Neural progenitor cell (in vitro differentiated cells): ENCODE measurements around the gene TRIO. TPM values are rescaled to one million over a fixed set of nuclear protein-coding genes. Genes with fewer than 3 reads are reported as not detected.

Experiments used
- DNase-seq: peaks from one replicate; pipeline ENCODE4 v3.0.0-alpha.2; 2016; ENCODE audit warnings: low spot score
- H2AFZ ChIP-seq: fragments of 200-600 bp; sonication (generic); replicated peaks from 2 replicates; pipeline ENCODE4 v1.6.1; 2016; ENCODE audit warnings: antibody characterized with exemption
- H3F3A ChIP-seq: fragments of 200-600 bp; sonication (generic); 2 replicates; pipeline ENCODE4 v1.6.1; 2016; ENCODE audit warnings: antibody characterized with exemption, low read depth
- H3K27ac ChIP-seq: fragments of 200-600 bp; sonication (generic); 2 replicates; pipeline ENCODE4 v1.5.1; 2016; ENCODE audit warnings: mild to moderate bottlenecking
- H3K27me3 ChIP-seq: fragments of 200-600 bp; sonication (generic); 2 replicates; pipeline ENCODE4 v1.6.1; 2016; ENCODE audit warnings: mild to moderate bottlenecking, moderate library complexity
- H3K36me3 ChIP-seq: fragments of 200-600 bp; sonication (generic); 2 replicates; pipeline ENCODE4 v1.5.1; 2016
- H3K4me1 ChIP-seq: fragments of 200-600 bp; sonication (generic); 2 replicates; pipeline ENCODE4 v1.6.1; 2016; ENCODE audit warnings: mixed run types
- H3K4me2 ChIP-seq: fragments of 200-600 bp; sonication (generic); 2 replicates; pipeline ENCODE4 v1.6.1; 2016
- H3K4me3 ChIP-seq: fragments of 200-600 bp; sonication (generic); 2 replicates; pipeline ENCODE4 v1.5.1; 2016
- H3K79me2 ChIP-seq: fragments of 200-600 bp; sonication (generic); 2 replicates; pipeline ENCODE4 v1.6.1; 2016; ENCODE audit warnings: low read depth
- H3K9ac ChIP-seq: fragments of 200-600 bp; sonication (generic); 2 replicates; pipeline ENCODE4 v1.6.1; 2016
- H3K9me3 ChIP-seq: fragments of 200-600 bp; sonication (generic); 2 replicates; pipeline ENCODE4 v1.5.1; 2016; ENCODE audit warnings: low read depth
- H4K20me1 ChIP-seq: fragments of 200-600 bp; sonication (generic); 2 replicates; pipeline ENCODE4 v1.6.1; 2016; ENCODE audit warnings: low read depth
- H3K27ac Mint-ChIP-seq: 3 replicates; pipeline ENCODE4 v1.8.0; 2021; ENCODE audit warnings: mixed read lengths
- H3K27me3 Mint-ChIP-seq: 2 replicates; pipeline ENCODE4 v1.8.0; 2022; ENCODE audit warnings: low read depth, mild to moderate bottlenecking, inconsistent platforms, moderate library complexity, mixed read lengths; ENCODE audit not compliant: insufficient read depth
- H3K36me3 Mint-ChIP-seq: 3 replicates; pipeline ENCODE4 v1.8.0; 2021; ENCODE audit warnings: mixed read lengths
- H3K4me1 Mint-ChIP-seq: 3 replicates; pipeline ENCODE4 v1.8.0; 2021; ENCODE audit warnings: mixed read lengths
- H3K4me3 Mint-ChIP-seq: 3 replicates; pipeline ENCODE4 v1.8.0; 2021; ENCODE audit warnings: mild to moderate bottlenecking, moderate library complexity, mixed read lengths
- H3K9me3 Mint-ChIP-seq: 3 replicates; pipeline ENCODE4 v1.8.0; 2020; ENCODE audit warnings: mixed read lengths
- EZH2 ChIP-seq: fragments of 200-600 bp; sonication (generic); IDR thresholded peaks from 2 replicates; pipeline ENCODE4 v1.6.1; 2017; ENCODE audit warnings: antibody characterized with exemption, mild to moderate bottlenecking, moderate library complexity
- EZH2phosphoT487 ChIP-seq: fragments of 200-600 bp; sonication (generic); IDR thresholded peaks from 2 replicates; pipeline ENCODE4 v1.6.1; 2017; ENCODE audit warnings: antibody characterized with exemption
- total RNA-seq: library from RNA; depleted of rRNA; stranded (reverse); fragments of >200 nt; gene quantifications from 2 replicates; pipeline ENCODE4 v1.2.3, GENCODE V29; 2015; ENCODE audit warnings: low replicate concordance
- TF ChIP-seq, protein P1 (sequence below): fragments of 200-600 bp; sonication (generic); IDR thresholded peaks from 2 replicates; pipeline ENCODE4 v1.5.1; 2017; ENCODE audit warnings: antibody characterized with exemption, mild to moderate bottlenecking

Gene TRIO
- total RNA-seq, 1 donor from 2014 or later, result 84.7 TPM

DNA sequence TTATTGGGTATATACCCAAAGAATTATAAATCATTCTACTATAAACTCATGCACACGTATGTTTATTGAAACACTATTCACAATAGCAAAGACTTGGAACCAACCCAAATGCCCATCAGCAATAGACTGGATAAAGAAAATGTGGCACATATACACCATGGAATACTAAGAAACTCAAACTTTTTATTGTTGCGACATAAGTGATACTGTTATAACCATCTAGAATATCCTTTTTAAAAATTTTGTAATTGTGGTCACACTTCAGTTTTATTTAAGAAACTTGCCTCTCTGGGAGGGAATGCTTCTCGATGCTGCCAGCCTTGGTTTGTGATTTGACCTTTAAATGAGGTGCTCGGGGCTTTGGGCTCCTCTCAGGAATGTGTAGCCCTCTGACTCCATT, 237.6 kb downstream of the TRIO start:
- H4K20me1 ChIP-seq, result no peaks in the 10 kb centered on the region
- Mint-ChIP-seq H3K36me3 (peaks cover 42% of the 10 kb centered on the region), H3K27me3 (no peaks in the 10 kb centered on the region), H3K27ac (no peak overlapping the region), H3K4me3 (no peak overlapping the region), H3K4me1 (peaks cover 14% of the 10 kb centered on the region), H3K9me3 (no peaks in the 10 kb centered on the region)
- H3F3A ChIP-seq, result no peaks in the 10 kb centered on the region
- no peak overlapping the region for H3K9ac ChIP-seq
- DNase-seq, result no peak
- no peak overlapping the region for H3K4me2 ChIP-seq
- H3K4me1 ChIP-seq, result no peaks in the 10 kb centered on the region
- no peak for TF ChIP-seq EZH2phosphoT487
- TF ChIP-seq, protein P1, sequence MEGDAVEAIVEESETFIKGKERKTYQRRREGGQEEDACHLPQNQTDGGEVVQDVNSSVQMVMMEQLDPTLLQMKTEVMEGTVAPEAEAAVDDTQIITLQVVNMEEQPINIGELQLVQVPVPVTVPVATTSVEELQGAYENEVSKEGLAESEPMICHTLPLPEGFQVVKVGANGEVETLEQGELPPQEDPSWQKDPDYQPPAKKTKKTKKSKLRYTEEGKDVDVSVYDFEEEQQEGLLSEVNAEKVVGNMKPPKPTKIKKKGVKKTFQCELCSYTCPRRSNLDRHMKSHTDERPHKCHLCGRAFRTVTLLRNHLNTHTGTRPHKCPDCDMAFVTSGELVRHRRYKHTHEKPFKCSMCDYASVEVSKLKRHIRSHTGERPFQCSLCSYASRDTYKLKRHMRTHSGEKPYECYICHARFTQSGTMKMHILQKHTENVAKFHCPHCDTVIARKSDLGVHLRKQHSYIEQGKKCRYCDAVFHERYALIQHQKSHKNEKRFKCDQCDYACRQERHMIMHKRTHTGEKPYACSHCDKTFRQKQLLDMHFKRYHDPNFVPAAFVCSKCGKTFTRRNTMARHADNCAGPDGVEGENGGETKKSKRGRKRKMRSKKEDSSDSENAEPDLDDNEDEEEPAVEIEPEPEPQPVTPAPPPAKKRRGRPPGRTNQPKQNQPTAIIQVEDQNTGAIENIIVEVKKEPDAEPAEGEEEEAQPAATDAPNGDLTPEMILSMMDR, result no peak
- TF ChIP-seq EZH2, result no peak
- no peaks in the 10 kb centered on the region for H3K9me3 ChIP-seq
- H3K27me3 ChIP-seq, result no peaks in the 10 kb centered on the region
- H2AFZ ChIP-seq, result no peak overlapping the region
- H3K4me3 ChIP-seq, result no peak overlapping the region
- H3K36me3 ChIP-seq, result peaks cover 4% of the 10 kb centered on the region
- H3K79me2 ChIP-seq, result no peaks in the 10 kb centered on the region
- H3K27ac ChIP-seq, result no peak overlapping the region

DNA sequence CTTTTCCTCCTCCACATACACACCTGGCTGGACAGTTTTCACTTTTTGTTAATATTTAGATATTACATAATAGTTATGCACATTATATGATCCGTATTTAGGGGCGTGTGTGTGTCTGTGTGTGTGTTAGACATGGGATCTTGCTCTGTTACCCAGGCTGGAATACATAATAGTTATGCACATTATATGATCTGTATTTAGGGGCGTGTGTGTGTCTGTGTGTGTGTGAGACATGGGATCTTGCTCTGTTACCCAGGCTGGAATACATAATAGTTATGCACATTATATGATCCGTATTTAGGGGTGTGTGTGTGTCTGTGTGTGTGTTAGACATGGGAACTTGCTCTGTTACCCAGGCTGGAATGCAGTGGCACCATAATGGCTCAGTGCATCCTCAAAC, 239.5 kb downstream of the TRIO start:
- H2AFZ ChIP-seq, result no peak overlapping the region
- TF ChIP-seq, protein P1, result no peak
- TF ChIP-seq EZH2, result no peak
- TF ChIP-seq EZH2phosphoT487, result no peak
- H3K36me3 ChIP-seq, result peaks cover 4% of the 10 kb centered on the region
- no peak overlapping the region for H3K4me3 ChIP-seq
- H3K79me2 ChIP-seq, result no peaks in the 10 kb centered on the region
- no peak for DNase-seq
- peaks cover 19% of the 10 kb centered on the region for H3K4me1 ChIP-seq
- no peak overlapping the region for H3K9ac ChIP-seq
- no peaks in the 10 kb centered on the region for H3K9me3 Mint-ChIP-seq
- no peak overlapping the region for H3K4me3 Mint-ChIP-seq
- H4K20me1 ChIP-seq, result no peaks in the 10 kb centered on the region
- H3K27ac Mint-ChIP-seq, result no peak overlapping the region
- H3F3A ChIP-seq, result peaks cover 10% of the 10 kb centered on the region
- no peak overlapping the region for H3K27ac ChIP-seq
- no peaks in the 10 kb centered on the region for H3K27me3 ChIP-seq
- H3K4me2 ChIP-seq, result no peak overlapping the region
- H3K4me1 Mint-ChIP-seq, result peaks cover 32% of the 10 kb centered on the region
- no peaks in the 10 kb centered on the region for H3K9me3 ChIP-seq
- H3K36me3 Mint-ChIP-seq, result peaks cover 38% of the 10 kb centered on the region
- no peaks in the 10 kb centered on the region for H3K27me3 Mint-ChIP-seq

DNA sequence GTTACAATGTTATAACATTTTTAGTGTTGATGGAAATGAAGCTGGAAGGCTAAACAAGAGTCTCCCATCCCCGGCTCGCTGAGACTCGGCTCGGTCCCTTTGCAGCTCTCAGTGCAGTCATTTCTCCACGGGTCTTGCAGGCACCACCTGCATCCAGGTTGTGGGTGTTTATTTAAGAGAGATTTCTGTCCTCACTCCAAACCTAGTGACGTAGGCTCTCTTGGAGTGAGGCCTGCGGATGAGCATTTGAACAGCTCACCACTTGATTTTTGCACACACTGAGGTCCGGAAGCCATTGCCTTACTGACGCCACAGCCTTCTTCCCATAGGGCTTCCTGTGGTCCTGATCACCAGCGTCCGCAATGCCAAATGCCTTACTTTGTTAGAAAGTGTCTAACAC, 240.8 kb downstream of the TRIO start:
- DNase-seq, result no peak
- no peak overlapping the region for H3K27ac Mint-ChIP-seq
- Histone ChIP-seq H3K9ac (no peak overlapping the region), H4K20me1 (no peaks in the 10 kb centered on the region), H3K4me3 (no peak overlapping the region), H3K4me1 (peaks cover 21% of the 10 kb centered on the region), H3K36me3 (no peaks in the 10 kb centered on the region), H2AFZ (no peak overlapping the region), H3K79me2 (no peaks in the 10 kb centered on the region), H3K9me3 (no peaks in the 10 kb centered on the region), H3F3A (peaks cover 10% of the 10 kb centered on the region), H3K27me3 (no peaks in the 10 kb centered on the region), H3K27ac (no peak overlapping the region), H3K4me2 (no peak overlapping the region)
- peaks cover 35% of the 10 kb centered on the region for H3K36me3 Mint-ChIP-seq
- peaks cover 35% of the 10 kb centered on the region for H3K4me1 Mint-ChIP-seq
- no peak overlapping the region for H3K4me3 Mint-ChIP-seq
- no peaks in the 10 kb centered on the region for H3K9me3 Mint-ChIP-seq
- TF ChIP-seq EZH2, result no peak
- TF ChIP-seq, protein P1, result no peak
- TF ChIP-seq EZH2phosphoT487, result no peak
- no peaks in the 10 kb centered on the region for H3K27me3 Mint-ChIP-seq
